ENCODE measurements around the gene WNT6.

GRCh38 chr2:218830526-218831306 is 28.9 kb upstream of the WNT6 start:
- no peak for TF ChIP-seq EZH2phosphoT487 (IDR thresholded peaks at IDR 0.05; ENCODE audit: low read length)
- TF ChIP-seq CTCF (IDR thresholded peaks at IDR 0.05; ENCODE audit: low read length) = no peak
- no peak for TF ChIP-seq EZH2 (optimal IDR thresholded peaks at IDR 0.05; ENCODE audit: low read depth, low read length)
